HG02938 (cell line): ENCODE measurements around the gene PLCB2.

Experiments
- ATAC-seq: cut with Tn5 transposase; IDR thresholded peaks from one replicate; pipeline ENCODE4 v1.9.1; 2021; ENCODE audit warnings: mild to moderate bottlenecking, moderate library complexity; ENCODE audit not compliant: unreplicated experiment

Gene PLCB2, protein sequence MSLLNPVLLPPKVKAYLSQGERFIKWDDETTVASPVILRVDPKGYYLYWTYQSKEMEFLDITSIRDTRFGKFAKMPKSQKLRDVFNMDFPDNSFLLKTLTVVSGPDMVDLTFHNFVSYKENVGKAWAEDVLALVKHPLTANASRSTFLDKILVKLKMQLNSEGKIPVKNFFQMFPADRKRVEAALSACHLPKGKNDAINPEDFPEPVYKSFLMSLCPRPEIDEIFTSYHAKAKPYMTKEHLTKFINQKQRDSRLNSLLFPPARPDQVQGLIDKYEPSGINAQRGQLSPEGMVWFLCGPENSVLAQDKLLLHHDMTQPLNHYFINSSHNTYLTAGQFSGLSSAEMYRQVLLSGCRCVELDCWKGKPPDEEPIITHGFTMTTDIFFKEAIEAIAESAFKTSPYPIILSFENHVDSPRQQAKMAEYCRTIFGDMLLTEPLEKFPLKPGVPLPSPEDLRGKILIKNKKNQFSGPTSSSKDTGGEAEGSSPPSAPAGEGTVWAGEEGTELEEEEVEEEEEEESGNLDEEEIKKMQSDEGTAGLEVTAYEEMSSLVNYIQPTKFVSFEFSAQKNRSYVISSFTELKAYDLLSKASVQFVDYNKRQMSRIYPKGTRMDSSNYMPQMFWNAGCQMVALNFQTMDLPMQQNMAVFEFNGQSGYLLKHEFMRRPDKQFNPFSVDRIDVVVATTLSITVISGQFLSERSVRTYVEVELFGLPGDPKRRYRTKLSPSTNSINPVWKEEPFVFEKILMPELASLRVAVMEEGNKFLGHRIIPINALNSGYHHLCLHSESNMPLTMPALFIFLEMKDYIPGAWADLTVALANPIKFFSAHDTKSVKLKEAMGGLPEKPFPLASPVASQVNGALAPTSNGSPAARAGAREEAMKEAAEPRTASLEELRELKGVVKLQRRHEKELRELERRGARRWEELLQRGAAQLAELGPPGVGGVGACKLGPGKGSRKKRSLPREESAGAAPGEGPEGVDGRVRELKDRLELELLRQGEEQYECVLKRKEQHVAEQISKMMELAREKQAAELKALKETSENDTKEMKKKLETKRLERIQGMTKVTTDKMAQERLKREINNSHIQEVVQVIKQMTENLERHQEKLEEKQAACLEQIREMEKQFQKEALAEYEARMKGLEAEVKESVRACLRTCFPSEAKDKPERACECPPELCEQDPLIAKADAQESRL

GRCh38 chr15:40307421-40308211, at the start of gene PLCB2:
Gene PLCB2 (minus strand): TSS chr15:40307935. CDS start chr15:40307672, 263 bp downstream.
- ATAC-seq, result peak; percentile 47

GRCh38 chr15:40357246-40357645, 49.5 kb upstream of the PLCB2 start:
- ATAC-seq, result no peak

GRCh38 chr15:40355976-40356585, 48.3 kb upstream of the PLCB2 start:
- ATAC-seq, result no peak

GRCh38 chr15:40354408-40355171, 46.9 kb upstream of the PLCB2 start:
- no peak for ATAC-seq

- no peak for ATAC-seq
Observed at GRCh38 chr15:40353697-40354096, 46.0 kb upstream of the PLCB2 start.

DNA sequence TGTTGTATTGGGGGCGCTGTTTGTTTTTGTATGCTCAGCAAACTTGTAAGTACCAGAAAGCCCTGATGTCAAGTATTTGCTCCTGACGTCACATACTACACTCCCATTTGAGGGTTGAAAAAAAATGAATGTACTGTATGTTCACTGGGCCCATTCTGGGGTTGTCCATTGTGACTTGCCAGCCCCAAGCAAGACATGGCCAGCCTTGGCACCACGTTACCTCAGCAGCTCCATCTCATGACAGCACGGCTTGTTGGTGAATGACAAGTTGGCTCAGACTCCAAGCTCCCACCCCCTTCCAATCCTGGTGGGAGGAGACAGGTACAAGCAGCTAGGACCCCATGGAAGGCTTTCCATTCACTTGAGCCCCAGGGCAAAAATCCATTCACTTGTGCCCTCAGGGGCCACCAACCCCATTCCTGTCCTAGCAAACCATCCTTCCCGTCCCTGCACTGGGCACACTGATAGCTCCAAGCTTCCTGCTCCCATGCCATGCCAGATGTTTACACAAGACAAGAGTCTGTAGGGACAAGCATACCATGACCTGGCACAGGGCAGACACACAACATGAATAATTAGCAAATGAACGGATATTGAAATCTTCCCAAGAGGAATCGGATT, 44.7 kb upstream of the PLCB2 start:
- no peak for ATAC-seq

DNA sequence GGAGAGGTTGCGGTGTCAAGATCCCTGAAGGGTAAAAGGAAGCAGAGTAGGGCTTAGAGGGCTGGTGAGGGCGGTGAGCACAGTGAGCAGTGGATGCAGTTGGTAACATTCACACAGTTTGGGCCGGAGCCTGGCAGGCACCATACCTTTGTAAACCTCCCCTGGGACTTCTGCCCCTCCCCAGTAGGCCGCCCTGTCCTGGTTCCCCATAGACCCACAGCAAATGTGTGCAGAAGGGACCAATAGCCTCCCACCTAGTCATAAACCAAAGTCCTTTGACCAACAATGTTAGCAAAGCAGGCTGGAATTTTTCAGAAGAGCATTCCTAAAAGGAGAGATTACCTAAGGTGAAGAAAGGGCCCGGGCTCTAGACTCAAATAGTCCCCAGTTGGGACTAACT, 41.4 kb upstream of the PLCB2 start:
- no peak for ATAC-seq

GRCh38 chr15:40348474-40348870, 40.7 kb upstream of the PLCB2 start:
- no peak for ATAC-seq

DNA sequence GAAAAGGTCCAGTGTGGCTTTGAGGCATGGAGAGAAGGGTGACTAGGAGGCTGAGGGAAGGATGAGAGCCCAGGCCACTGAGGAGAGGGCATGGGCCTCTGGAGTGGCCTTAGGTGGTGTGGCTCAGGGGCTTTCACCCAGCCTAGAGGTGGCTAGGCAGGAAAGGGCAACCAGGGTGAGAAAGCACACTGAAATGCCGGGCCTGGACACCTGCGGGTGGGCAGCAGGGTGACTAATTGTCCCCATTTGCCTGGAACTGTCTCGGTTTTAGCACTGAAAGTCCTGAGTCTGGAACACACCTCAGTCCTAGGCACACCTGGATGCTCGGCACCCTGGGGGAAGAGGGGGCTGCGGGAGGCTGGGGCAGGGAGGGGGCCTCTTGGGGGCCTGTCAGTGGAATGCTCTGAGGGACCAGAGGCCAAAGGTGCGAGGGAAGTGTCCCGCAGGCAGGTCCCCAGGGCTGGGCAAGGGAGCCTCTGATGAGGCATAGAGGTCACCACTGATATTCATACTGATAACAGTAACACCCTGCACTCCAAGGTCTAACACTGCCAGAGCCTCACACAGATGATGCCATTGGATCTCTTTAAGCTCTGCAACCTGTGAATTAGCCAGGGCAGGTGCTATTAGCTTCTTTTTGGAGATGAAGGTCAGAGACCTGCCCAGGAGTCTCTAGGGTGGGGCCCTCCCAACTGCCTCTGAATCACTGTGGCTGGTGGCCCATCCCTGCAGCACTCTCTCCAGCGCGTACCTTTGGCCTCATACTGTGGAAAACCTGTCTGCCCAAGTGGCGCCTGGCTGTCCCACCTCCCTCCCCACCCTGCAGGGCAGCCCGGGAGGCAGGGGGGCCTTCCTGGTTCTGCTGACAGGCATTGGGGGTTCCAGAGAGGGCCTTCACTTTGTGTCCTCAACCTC, 40.1 kb upstream of the PLCB2 start:
- no peak for ATAC-seq

DNA sequence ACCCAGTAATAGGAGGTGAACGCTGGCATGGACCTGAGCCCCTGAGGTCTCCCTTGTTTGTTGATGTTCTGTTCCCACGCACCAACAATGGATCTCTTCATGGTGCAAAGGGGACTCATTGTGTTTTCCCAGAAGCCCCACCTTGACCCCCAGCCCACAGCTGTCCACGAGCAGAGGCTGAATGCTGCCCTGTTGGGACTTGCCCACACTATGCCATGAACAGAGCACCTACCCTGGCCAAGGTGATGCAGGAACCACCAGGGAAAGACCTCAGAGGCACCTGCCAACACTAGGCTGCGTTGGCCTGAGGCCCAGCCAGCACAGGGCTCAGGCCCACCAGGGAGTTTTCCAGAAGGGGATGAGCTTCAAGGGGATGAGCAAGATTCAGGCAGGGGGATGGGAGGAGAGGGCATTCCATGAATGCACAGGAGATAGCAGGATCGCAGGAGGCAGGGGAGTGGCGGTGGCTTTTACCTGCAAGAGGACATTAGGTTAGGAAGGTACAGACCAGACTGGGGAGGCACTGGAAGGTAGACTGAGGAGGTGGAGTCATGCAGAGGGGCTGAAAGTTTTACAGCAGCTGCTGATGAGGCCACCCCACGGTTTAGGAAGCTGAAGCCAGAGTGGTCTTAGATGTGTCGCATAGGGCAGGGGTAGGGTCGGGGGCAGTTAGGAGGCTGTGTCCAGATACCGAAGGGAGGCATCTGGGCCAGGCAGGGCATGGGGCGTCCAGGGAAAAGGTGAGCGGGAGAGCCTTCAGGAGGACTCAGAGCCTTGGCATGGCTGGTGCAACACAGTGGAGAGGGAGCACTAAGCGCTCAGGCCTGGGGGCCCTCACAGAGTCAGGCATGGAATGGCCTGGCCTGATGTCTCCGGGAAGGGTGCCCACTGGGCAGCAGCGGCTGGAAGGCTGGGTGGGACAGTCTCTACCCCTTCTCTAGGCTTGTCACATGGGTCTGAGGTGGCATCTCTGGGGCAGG, 39.1 kb upstream of the PLCB2 start:
- ATAC-seq, result no peak

DNA sequence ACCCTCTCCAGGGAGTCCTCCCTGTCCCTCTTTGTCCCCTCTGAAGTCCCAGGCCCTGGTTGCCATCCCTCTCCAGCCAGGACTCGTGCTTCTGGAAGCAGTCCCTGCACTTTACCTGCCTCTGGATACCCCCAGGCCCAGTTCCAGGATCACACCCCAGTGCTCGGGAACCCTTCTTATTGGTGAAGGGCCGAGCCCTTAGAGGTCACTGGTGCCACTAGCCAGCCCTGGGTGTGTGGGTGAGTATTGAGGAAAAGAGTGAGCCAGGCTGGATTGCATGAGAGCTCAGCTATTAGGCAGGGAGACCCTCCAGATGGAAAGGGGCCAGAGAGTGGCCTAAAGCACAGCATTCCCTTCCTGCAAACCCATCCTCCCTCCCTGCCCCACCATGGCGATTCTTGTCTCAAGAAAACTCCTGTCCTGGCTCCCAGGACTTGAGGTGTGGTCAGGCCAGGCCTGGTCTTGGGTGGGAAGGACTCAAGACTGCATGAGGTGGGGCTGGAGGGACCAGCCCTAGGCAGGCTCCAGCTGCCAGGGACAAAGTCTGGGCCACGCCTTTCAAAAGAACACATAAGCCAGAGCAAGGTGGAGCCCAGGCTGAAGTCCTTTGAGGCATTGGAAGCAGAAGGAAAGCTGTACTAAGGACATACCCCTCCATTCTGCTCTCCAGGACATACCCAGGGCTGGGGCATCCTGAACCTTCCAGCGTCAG, 38.3 kb upstream of the PLCB2 start:
- no peak for ATAC-seq

- no peak for ATAC-seq
Observed at GRCh38 chr15:40345225-40345866, 37.6 kb upstream of the PLCB2 start.

DNA sequence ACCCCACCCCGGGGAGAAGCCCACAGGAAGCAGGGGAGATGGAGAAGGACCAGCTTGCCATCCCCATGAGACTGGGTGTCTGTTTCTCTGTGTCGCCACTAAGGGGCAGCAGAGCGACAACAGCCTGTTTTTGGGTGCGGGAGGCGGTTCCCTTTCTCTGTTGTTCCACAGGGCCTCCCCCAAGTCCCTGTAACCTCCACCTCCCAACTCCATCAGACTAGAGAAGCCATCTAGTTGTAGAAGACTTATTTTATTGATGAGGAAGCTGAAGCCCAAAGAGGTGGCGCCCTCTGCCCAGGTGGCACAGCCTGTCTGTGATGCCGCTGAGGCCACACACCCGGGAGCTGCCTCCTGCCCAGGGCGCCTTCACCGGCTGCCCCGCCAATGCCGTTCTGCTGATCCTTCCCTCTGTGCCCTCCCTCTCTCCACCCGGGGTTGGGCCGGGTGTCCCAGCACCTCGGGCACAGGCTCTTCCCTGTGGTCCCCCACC, 36.9 kb upstream of the PLCB2 start:
- ATAC-seq, result no peak

GRCh38 chr15:40344217-40344616, 36.5 kb upstream of the PLCB2 start:
- no peak for ATAC-seq

- no peak for ATAC-seq
Observed at GRCh38 chr15:40343512-40343911, 35.8 kb upstream of the PLCB2 start.
